GM21526 (cell line): ENCODE data around the gene NDC1.
"Not testable (repeated sequence)": the region's sequence is repeated elsewhere in the genome, so short reads cannot be mapped to it uniquely, and the experiment has no call there.

Experiments used
- ATAC-seq: cut with Tn5 transposase; IDR thresholded peaks from one replicate; pipeline ENCODE4 v1.9.1; 2021; ENCODE audit warnings: moderate library complexity; ENCODE audit not compliant: unreplicated experiment, low FRiP score

Gene NDC1

DNA sequence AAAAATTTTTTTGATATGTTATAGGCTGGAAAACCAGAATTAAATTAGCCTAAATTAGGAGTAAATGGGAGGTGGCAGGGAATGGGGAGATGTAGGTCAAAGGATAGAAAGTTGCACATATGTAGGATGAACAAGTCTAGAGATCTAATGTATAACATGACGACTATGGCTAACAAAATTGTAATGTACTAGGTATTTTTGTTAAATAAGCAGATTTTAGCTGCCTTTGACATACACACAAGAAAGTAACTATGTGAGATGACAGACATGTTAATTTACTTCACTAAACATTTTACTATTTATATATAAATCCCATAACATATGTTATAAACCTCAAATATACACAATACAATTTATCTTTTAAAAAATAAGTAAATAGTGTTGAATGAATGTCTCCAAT is 68.9 kb downstream of the NDC1 start:
- no peak for ATAC-seq

DNA sequence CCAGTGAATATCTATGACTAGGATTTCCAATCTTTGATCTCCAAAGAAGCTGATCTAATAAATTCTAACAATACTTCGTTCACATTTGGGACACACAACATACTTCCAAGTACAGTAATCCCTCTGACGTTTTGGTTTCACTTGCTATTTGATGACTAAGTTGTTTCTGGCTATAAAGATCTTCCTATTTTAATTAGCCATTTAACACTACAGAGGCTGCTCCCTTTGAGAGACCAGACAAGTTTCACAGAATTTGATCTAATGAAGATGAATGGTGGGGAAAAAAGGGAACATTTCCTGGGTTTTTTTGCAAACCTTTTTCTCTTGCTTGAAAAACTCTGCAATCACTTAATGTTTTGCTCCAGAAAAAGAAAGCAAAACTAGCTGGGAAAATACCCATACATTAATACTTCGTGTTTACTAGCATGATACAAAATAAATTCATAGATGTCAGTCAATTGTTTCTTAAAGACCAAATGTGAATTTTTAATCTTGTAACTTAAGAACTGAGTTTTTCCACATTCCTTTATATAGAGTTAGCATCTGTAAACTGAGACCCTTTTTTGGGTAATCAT is 71.2 kb downstream of the NDC1 start:
- ATAC-seq, result no peak

- no peak for ATAC-seq
These were observed 71.8 kb downstream of the NDC1 start for GRCh38 chr1:53766194-53766742.

DNA sequence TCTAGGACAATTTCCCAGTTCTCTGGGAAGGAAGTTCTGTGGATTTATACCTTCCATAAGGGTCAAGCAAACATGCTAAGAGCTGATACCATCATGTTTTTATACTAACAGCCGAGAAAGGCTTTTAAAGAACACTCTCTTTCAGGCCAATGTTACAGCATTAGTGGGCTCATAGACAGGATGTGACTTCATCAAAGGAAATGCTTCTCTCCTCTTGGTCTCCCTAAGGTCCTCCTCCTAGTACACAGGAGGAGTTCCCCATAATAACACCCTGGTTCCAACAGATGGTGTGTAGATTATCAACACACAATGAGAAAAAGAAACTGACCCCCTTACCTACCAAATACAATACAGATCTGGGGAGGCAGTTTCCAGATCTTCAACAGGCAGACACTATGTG is 72.4 kb downstream of the NDC1 start:
- ATAC-seq, result no peak

DNA sequence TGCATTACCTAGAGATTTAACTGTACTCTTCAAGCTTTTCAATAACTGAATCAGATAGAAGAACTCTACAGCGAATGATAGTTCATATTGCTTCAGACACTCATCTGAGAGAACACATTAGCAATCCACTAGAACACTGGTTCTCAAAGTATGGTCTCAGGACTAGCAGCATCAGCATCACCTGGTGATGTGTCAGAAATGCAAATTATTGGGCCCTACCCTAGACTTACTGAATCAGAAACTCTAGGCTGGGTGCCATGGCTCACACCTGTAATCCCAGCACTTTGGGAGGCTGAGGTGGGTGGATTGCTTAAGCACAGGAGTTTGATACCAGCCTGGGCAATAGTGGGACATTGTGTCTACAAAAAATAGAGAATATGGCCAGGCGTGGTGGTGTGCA is 74.2 kb downstream of the NDC1 start:
- ATAC-seq, result no peak

- no peak for ATAC-seq
These were observed 74.6 kb downstream of the NDC1 start for GRCh38 chr1:53763461-53763860.

GRCh38 chr1:53760497-53760896 is 77.6 kb downstream of the NDC1 start:
- ATAC-seq, result not testable (repeated sequence)

DNA sequence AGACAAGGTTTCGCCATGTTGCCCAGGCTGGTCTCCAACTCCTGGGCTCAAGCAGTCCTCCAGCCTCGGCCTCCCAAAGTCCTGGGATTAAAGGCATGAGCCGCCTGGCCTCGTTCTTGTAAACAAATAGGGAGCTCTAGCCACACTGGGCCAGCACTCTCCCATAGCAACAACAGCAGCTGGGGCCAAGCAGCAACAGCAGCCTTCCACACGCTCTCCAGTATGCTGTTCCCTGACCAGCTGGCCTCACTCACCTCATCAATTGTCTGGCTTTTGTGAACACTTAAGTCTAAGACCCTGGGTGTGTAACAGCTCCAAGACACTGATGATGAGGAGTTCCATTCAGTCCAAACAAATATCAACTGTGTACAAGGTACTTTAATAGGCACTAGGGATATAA is 82.2 kb downstream of the NDC1 start:
- no peak for ATAC-seq

- no peak for ATAC-seq
These were observed 83.4 kb downstream of the NDC1 start for GRCh38 chr1:53754484-53755312.

DNA sequence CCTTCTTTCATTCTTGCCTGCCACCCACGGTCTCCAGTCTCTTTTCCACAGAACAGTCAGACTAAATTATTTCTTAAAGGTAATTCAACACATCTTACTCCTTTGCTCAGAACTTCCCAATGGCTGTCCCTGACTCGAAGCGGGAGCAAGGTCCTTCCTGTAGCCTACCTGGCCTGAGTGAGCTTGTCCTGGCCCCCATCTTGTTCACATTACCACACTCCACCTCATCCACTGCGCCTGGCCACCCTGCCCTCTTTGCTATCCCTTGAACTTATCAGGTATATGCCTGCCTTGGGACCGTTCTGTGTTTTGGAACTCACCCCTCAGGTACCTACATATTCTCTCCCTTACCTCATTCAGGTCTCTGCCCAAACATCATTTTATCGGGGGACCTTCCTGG is 85.8 kb downstream of the NDC1 start:
- no peak for ATAC-seq

- no peak for ATAC-seq
These were observed 90.3 kb downstream of the NDC1 start for GRCh38 chr1:53747841-53748240.

GRCh38 chr1:53740621-53741105 is 97.4 kb downstream of the NDC1 start:
- ATAC-seq, result no peak

DNA sequence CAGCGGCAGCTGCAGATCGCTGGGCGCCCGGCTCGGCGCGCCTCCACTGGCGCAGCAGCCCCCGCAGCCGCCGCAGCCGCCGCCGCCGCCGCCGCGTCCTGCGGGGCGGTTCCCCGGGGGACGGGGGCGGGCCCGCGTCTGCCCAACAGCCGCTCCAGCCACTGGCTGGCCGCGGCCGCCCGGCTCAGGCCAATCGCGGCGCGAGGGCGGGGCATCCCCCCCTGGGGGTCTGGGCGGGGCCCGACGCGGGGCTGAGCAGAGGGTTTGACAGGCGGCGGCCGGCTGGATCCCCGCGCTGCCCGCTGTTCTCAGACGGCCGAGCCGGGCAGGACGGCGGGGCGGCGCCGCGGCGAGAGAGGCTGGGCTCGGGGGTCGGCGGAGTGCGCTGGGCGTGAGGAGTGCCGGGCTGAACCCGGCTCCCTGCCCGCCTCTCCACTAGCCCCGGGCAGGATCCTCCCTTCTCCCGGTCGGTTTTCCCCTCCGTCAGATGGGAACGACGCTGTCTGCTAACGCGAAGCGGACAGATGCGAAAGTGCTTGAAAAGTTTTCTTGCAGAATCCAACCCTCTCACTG is 98.9 kb downstream of the NDC1 start, which contains the start of gene GLIS1:
TSS of gene GLIS1 (minus strand) at position 56 of the 573 bp plus-strand sequence. CDS start 1,100 bp downstream, outside the sequence.
- ATAC-seq, result peak; percentile 91

DNA sequence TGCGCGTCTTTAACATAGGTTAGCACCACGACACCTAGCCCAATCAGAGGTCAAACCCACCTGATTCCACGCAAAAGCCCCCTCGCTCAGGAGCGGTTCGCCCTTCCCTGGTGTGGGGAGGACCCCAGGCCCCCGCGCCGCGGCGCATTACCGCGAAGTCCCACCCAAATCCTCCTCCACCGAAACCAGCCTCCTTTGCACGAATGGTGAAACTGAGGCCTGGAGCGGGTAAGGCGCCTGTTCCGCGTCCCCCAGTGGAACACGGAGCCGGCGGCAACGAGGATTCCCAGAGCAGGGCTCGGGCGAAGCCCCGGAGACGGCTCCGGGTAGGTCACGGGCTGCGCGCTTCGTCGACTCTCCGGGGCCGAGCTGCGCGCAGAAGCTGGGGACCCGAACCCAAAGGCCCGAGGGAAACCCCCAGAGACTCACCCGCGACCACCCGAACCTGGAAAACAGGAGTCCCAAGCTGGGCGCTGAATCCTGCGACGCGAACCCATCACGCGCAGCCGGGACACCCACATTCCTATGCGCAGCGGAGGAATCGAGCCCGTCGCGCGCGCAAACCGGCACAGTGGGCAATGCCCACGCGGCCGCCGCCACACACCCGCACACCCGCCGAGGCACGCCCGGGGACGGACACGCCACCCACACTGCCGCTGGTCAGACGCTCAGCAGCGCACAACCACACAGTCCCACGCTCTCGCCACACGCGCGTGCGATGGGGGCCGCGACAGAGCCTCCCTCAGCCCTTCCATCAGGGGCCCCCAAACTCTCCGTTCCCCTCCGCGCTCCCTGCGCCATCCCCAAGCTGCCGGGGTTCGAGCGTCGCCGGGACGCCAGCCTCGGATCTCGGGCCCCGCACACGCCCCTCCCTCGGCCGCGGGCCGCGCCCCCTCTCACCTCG is 99.6 kb downstream of the NDC1 start:
- ATAC-seq, result no peak

DNA sequence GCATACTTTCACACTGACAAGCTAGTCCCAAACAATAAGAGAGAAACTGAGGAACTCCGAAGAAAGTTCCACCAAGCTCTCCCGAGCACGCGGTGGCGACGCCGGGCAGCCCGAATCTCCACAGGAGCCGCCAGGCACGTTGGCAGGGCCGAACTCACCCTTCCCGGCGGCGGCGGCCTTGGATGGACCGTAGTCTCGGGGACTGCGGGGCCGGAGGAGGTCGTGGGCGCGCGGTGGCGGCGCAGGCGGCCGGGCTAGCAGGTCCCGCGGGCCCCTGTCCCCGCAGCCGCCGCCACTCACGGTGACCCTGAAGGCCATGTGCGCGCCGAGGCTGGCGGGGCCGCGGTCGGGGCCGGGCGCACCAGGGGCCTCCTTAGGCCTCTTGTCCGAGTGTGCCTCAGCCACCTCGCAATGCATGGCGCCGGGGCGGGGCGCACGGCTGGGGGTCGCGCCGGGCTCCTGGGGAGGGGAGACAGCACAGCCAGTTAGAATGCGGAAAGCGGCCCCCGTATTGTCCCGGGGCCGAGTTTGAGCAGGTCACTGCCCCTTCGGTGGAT is 100.4 kb downstream of the NDC1 start:
- ATAC-seq, result no peak

GRCh38 chr1:53736290-53736689 is 101.8 kb downstream of the NDC1 start:
- ATAC-seq, result no peak

DNA sequence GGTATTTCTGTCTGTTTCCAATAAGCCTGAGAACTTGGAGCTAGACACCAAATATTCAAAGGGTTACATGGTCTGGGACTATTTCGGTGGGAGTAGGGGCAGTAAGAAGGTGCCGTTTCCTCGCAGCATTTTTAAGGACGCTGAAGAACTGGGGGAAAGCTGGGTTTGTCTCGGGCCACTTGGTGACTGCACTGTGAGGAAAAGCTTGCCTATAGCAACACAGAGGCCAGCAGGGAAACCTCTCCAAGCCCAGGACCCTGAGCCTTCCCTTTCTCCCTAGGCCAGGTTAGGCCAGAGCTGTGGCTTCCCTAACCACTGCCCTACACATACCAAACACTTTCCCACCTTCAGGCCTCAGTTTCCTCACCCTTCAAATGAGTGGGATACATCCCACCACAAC is 102.4 kb downstream of the NDC1 start:
- ATAC-seq, result no peak

DNA sequence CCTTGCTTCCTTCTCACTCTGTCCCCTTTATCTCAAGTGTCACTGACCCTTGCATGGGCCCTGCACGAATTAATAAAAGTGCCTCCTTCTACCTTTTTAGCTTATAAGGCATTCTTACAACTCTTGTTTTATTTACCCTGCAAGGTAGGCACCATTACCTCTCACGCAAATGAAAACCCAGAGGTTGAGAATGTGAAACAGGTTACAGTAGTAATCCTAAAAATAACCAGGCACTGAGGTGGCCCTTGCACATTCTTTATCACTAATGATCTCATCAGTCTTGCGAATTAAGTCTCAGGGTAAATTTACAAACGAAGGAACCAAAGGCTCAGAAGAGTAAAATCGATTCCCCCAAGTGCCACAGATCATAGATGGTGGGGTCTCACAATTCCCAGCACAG is 102.8 kb downstream of the NDC1 start:
- ATAC-seq, result no peak

DNA sequence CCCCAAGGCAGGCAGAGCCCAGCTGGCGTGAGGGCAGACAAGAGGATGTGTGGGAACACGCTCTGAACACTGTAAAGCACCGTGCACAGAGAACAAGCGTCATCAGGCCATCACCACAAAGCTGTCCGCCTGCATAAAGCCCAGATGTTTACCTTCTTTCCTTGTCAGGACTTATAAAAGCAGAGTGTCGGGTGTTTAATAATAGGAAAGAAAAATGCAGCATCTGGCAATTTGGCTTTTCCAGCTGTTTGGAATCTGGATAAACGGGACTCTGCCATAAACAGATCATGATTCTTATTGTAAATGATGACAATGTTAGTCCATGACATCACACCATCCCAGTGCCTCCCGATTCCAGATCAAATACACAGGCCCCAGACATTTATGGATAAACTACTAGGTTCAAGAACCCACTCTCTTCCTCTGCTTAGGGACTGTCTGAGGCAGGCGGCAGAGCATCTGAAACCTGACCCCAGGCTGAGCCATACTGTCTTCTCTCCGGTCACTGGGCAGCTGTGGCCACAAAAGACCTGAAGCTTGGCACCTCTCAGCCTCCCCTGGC is 103.4 kb downstream of the NDC1 start:
- no peak for ATAC-seq
